IMR-90 (cell line): ENCODE measurements around the gene ADAMTS3. TPM values are rescaled to one million over a fixed set of nuclear protein-coding genes. Genes with fewer than 3 reads are reported as not detected.

Source experiments
- ATAC-seq: fragments of 200-7000 bp; cut with Tn5 transposase; 2 replicates; pipeline ENCODE4 v1.9.1; 2020; ENCODE audit warnings: low read depth, mild to moderate bottlenecking, moderate library complexity
- BruUV-seq: library from RNA; stranded (reverse); fragments of 400-500 nt; replicated peaks from 2 replicates; lab custom pipeline; 2021; lab: Mats Ljungman, UMichigan
- CTCF ChIA-PET: fragments of 300-600 bp; formaldehyde crosslinking; extraction: SDS; loops from one replicate; lab custom pipeline; 2021; ENCODE audit warnings: antibody characterized with exemption; lab: Yijun Ruan, JAX
- POLR2A ChIA-PET: fragments of 300-600 bp; sonication (Branson Sonifier 250); formaldehyde crosslinking; loops from one replicate; lab custom pipeline; 2022; ENCODE audit warnings: antibody characterized with exemption; ENCODE audit not compliant: unreplicated experiment; lab: Charles Lee
- DNase-seq: peaks from one replicate; pipeline ENCODE4 v3.0.0; 2013
- H2AFZ ChIP-seq: replicated peaks from 2 replicates; pipeline ENCODE3; 2013; ENCODE audit warnings: low read length, mild to moderate bottlenecking; ENCODE audit not compliant: poor library complexity
- H2AK5ac ChIP-seq: 2 replicates; pipeline ENCODE4 v1.6.1; 2013; ENCODE audit warnings: low read depth, low read length, inconsistent platforms
- H2AK9ac ChIP-seq: replicated peaks from 2 replicates; pipeline ENCODE3; 2013; ENCODE audit warnings: mild to moderate bottlenecking, low read depth, low read length, moderate library complexity; ENCODE audit not compliant: poor library complexity
- H2BK120ac ChIP-seq: 2 replicates; pipeline ENCODE4 v1.6.1; 2013; ENCODE audit warnings: low read depth, low read length, inconsistent platforms
- H2BK15ac ChIP-seq: 3 replicates; pipeline ENCODE4 v1.6.1; 2013; ENCODE audit warnings: low read depth, low read length, inconsistent platforms
- H2BK20ac ChIP-seq: 2 replicates; pipeline ENCODE4 v1.6.1; 2013; ENCODE audit warnings: low read depth, mild to moderate bottlenecking, inconsistent platforms, low read length, moderate library complexity
- H2BK5ac ChIP-seq: 2 replicates; pipeline ENCODE4 v1.6.1; 2013; ENCODE audit warnings: mild to moderate bottlenecking, low read depth, low read length, inconsistent platforms; ENCODE audit not compliant: poor library complexity, severe bottlenecking
- H3K14ac ChIP-seq: replicated peaks from 2 replicates; pipeline ENCODE4 v1.6.1; 2013; ENCODE audit warnings: low read depth, low read length, inconsistent platforms
- H3K18ac ChIP-seq: 2 replicates; pipeline ENCODE4 v1.6.1; 2013; ENCODE audit warnings: low read depth, low read length, control low read depth
- H3K23ac ChIP-seq: 2 replicates; pipeline ENCODE4 v1.6.1; 2013; ENCODE audit warnings: low read depth, low read length, inconsistent platforms
- H3K27ac ChIP-seq: 2 replicates; pipeline ENCODE4 v1.5.1; 2013; ENCODE audit warnings: mild to moderate bottlenecking, control low read depth, low read length; ENCODE audit not compliant: insufficient read depth
- H3K27me3 ChIP-seq: 2 replicates; pipeline ENCODE4 v1.6.1; 2013; ENCODE audit warnings: low read length; ENCODE audit not compliant: control insufficient read depth, insufficient read depth
- H3K36me3 ChIP-seq: 2 replicates; pipeline ENCODE4 v1.6.1; 2013; ENCODE audit warnings: low read length, mixed read lengths; ENCODE audit not compliant: control insufficient read depth, insufficient read depth
- H3K4ac ChIP-seq: 2 replicates; pipeline ENCODE4 v1.6.1; 2013; ENCODE audit warnings: low read depth, low read length, inconsistent platforms
- H3K4me1 ChIP-seq: 2 replicates; pipeline ENCODE4 v1.6.1; 2013; ENCODE audit warnings: low read length, mixed read lengths; ENCODE audit not compliant: control insufficient read depth, insufficient read depth
- H3K4me2 ChIP-seq: 2 replicates; pipeline ENCODE4 v1.6.1; 2013; ENCODE audit warnings: low read depth, mild to moderate bottlenecking, control low read depth, low read length, moderate library complexity
- H3K4me3 ChIP-seq: 2 replicates; pipeline ENCODE4 v1.5.1; 2013; ENCODE audit warnings: low read depth, mild to moderate bottlenecking, control low read depth, low read length, moderate library complexity; ENCODE audit not compliant: insufficient read depth
- H3K56ac ChIP-seq: 2 replicates; pipeline ENCODE4 v1.6.1; 2013; ENCODE audit warnings: low read length, inconsistent platforms; ENCODE audit not compliant: insufficient read depth; ENCODE audit errors: extremely low read depth
- H3K79me1 ChIP-seq, 2 experiments: 2 replicates each; pipeline ENCODE4 v1.6.1; 2013; ENCODE audit warnings: low read length in 2 of 2, inconsistent platforms in 1 of 2, low read depth in 1 of 2
- H3K9ac ChIP-seq: 2 replicates; pipeline ENCODE4 v1.6.1; 2013; ENCODE audit warnings: low read depth, low read length, control low read depth
- H3K9me1 ChIP-seq: 2 replicates; pipeline ENCODE4 v1.6.1; 2013; ENCODE audit warnings: low read length, inconsistent platforms; ENCODE audit not compliant: insufficient read depth
- H3K9me3 ChIP-seq: 2 replicates; pipeline ENCODE4 v1.6.1; 2013; ENCODE audit warnings: low read length; ENCODE audit not compliant: control insufficient read depth, insufficient read depth
- H4K20me1 ChIP-seq: 2 replicates; pipeline ENCODE4 v1.6.1; 2013; ENCODE audit warnings: low read length, inconsistent platforms; ENCODE audit not compliant: insufficient read depth
- H4K5ac ChIP-seq: 2 replicates; pipeline ENCODE4 v1.6.1; 2013; ENCODE audit warnings: mild to moderate bottlenecking, low read depth, low read length, control low read depth
- H4K8ac ChIP-seq, 2 experiments: 2 replicates each; pipeline ENCODE4 v1.6.1; 2013; ENCODE audit warnings: low read depth in 2 of 2, low read length in 2 of 2, control low read depth in 1 of 2, inconsistent platforms in 1 of 2
- H4K91ac ChIP-seq: 2 replicates; pipeline ENCODE4 v1.6.1; 2013; ENCODE audit warnings: low read depth, low read length, inconsistent platforms; ENCODE audit not compliant: insufficient read depth
- BHLHE40 ChIP-seq: fragments of 150-350 bp; IDR thresholded peaks from 2 replicates; pipeline ENCODE4 v1.6.1; 2016; ENCODE audit warnings: mild to moderate bottlenecking, low read depth, low read length
- CEBPB ChIP-seq: IDR thresholded peaks from 2 replicates; pipeline ENCODE4 v1.6.1; 2012; ENCODE audit warnings: low read depth, low read length, improper control_type of control experiment
- WGBS, 2 experiments: methylation state at CpG; one replicate each; pipeline versions ENCODE4 v1.1.5 to v1.1.7; 2013; ENCODE audit warnings: missing lambda C conversion rate in 2 of 2; ENCODE audit not compliant: insufficient read length in 1 of 2; ENCODE audit errors: extremely low coverage in 2 of 2; 5-methylcytosine and 5-hydroxymethylcytosine counted together
- dilution Hi-C: fragments of 300-500 bp; cut with HindIII; formaldehyde crosslinking; loops from one replicate; pipeline ENCODE4 v1.14.3; 2018; ENCODE audit warnings: low sequenced_read_pairs; ENCODE audit not compliant: unreplicated experiment
- in situ Hi-C: fragments of 300-500 bp; cut with MboI; formaldehyde crosslinking; loops from 3 replicates; pipeline ENCODE4 v1.14.3; 2019; ENCODE audit warnings: low sequenced_read_pairs, inconsistent platforms, mixed read lengths
- intact Hi-C: fragments of 100-400 bp; cut with micrococcal nuclease; formaldehyde crosslinking; loops from 2 replicates; pipeline ENCODE4 v1.10.0; 2022
- polyA plus RNA-seq, 3 experiments: library from polyadenylated mRNA; depleted of rRNA; stranded (reverse); fragments of >200 nt; gene quantifications; 2 replicates each; pipeline ENCODE4 v1.2.3, GENCODE V29; 2012; ENCODE audit warnings: low replicate concordance in 1 of 3
- total RNA-seq: library from RNA; depleted of rRNA; stranded (reverse); fragments of >200 nt; gene quantifications from 2 replicates; pipeline ENCODE4 v1.2.3, GENCODE V29; 2012

ADAMTS3 gene
- total and polyA plus RNA-seq, 2 of the 4 experiments (the other 2 are of a cell fraction), result 0.68 to 2.9 TPM

- H3K4ac ChIP-seq, result no peak overlapping the region
- H3K4me3 ChIP-seq, result no peak overlapping the region
- no peak overlapping the region for H2BK120ac ChIP-seq
- WGBS, 2 experiments, result 100% methylated on average over 1 of the region's 7 CpGs; no CpG with 5 or more reads in 1 of the 2 experiments
- no peak overlapping the region for H3K18ac ChIP-seq
- H3K14ac ChIP-seq, result no peak overlapping the region
- no peak overlapping the region for H2AK9ac ChIP-seq
- no peaks in the 10 kb centered on the region for H3K36me3 ChIP-seq
- no peak overlapping the region for H2AK5ac ChIP-seq
- ChIA-PET POLR2A (no interaction called here), CTCF (interaction anchor here (1.1 kb wide), 1 partner anchor 63 kb away, joined by 4 read pairs; no protein-coding TSS in a partner anchor)
- H3K9me3 ChIP-seq, result no peaks in the 10 kb centered on the region
- H4K8ac ChIP-seq, result no peak overlapping the region
- no peak overlapping the region for H3K9ac ChIP-seq
- H3K79me1 ChIP-seq, result no peaks in the 10 kb centered on the region
- H2BK5ac ChIP-seq, result no peak overlapping the region
- no peaks in the 10 kb centered on the region for H3K4me1 ChIP-seq
- no peak overlapping the region for H2BK15ac ChIP-seq
- H3K4me2 ChIP-seq, result no peak overlapping the region
- H4K20me1 ChIP-seq, result no peaks in the 10 kb centered on the region
- dilution Hi-C loops, result no loop called here
- BruUV-seq, result no TSS peak
- H3K23ac ChIP-seq, result no peak overlapping the region
- ATAC-seq, result no peak
- DNase-seq, result no peak
- no peak overlapping the region for H3K27ac ChIP-seq
- intact Hi-C loops, result no loop called here
- no peak for TF ChIP-seq BHLHE40
- TF ChIP-seq CEBPB, result peak; percentile 94
- in situ Hi-C loops, result no loop called here
- H4K91ac ChIP-seq, result no peak overlapping the region
- H3K27me3 ChIP-seq, result no peaks in the 10 kb centered on the region
- H3K9me1 ChIP-seq, result no peaks in the 10 kb centered on the region
- no peak overlapping the region for H4K5ac ChIP-seq
- no peak overlapping the region for H3K56ac ChIP-seq
- no peak overlapping the region for H2BK20ac ChIP-seq
- H2AFZ ChIP-seq, result no peak overlapping the region
Measured at GRCh38 chr4:72397314-72397713, 171.7 kb downstream of the ADAMTS3 start.
